Muscle of leg (tissue), 16 donors: Measurements from ENCODE around the gene CASP10. TPM values are rescaled to one million over a fixed set of nuclear protein-coding genes. Genes with fewer than 3 reads are reported as not detected.
"Not testable (repeated sequence)": the region's sequence is repeated elsewhere in the genome, so short reads cannot be mapped to it uniquely, and the experiment has no call there.

ENCODE experiments used
- DNase-seq: peaks from one replicate; pipeline ENCODE4 v3.0.0; 2013
- H3K27ac ChIP-seq: one replicate; pipeline ENCODE4 v1.5.1; 2013; ENCODE audit warnings: mild to moderate bottlenecking, low read length, control low read depth
- H3K27me3 ChIP-seq: one replicate; pipeline ENCODE4 v1.6.1; 2013; ENCODE audit warnings: low read length; ENCODE audit not compliant: control insufficient read depth, insufficient read depth
- H3K36me3 ChIP-seq: one replicate; pipeline ENCODE4 v1.6.1; 2013; ENCODE audit warnings: low read length; ENCODE audit not compliant: control insufficient read depth, insufficient read depth
- H3K4me1 ChIP-seq: one replicate; pipeline ENCODE4 v1.6.1; 2013; ENCODE audit warnings: low read length; ENCODE audit not compliant: control insufficient read depth, insufficient read depth
- H3K4me3 ChIP-seq: one replicate; pipeline ENCODE4 v1.5.1; 2013; ENCODE audit warnings: low read length, control low read depth
- H3K9me3 ChIP-seq: replicated peaks from 2 replicates; pipeline ENCODE4 v1.6.1; 2013; ENCODE audit warnings: low read depth, low read length; ENCODE audit not compliant: control insufficient read depth
- WGBS: methylation state at CpG from one replicate; pipeline ENCODE4 v1.1.5; 2013; ENCODE audit warnings: missing lambda C conversion rate; ENCODE audit not compliant: insufficient coverage; 5-methylcytosine and 5-hydroxymethylcytosine counted together
- long read RNA-seq, 11 donors: transcript quantifications; one replicate each; lab custom pipeline, GENCODE V29; 2026
- polyA plus RNA-seq, 8 donors: library from polyadenylated mRNA; unstranded; fragments of 120-200 nt; gene quantifications; one replicate each; pipeline versions ENCODE4 v1.2.1 to v1.2.3, GENCODE V29; 2013; ENCODE audit warnings: inconsistent platforms in 1 of 8, low replicate concordance in 1 of 8; ENCODE audit not compliant: insufficient read length in 8 of 8, insufficient read depth in 1 of 8
- total RNA-seq: library from RNA; stranded (reverse); fragments of 120-200 nt; gene quantifications from one replicate; pipeline ENCODE4 v1.2.4, GENCODE V29; 2013

The CASP10 gene, protein sequence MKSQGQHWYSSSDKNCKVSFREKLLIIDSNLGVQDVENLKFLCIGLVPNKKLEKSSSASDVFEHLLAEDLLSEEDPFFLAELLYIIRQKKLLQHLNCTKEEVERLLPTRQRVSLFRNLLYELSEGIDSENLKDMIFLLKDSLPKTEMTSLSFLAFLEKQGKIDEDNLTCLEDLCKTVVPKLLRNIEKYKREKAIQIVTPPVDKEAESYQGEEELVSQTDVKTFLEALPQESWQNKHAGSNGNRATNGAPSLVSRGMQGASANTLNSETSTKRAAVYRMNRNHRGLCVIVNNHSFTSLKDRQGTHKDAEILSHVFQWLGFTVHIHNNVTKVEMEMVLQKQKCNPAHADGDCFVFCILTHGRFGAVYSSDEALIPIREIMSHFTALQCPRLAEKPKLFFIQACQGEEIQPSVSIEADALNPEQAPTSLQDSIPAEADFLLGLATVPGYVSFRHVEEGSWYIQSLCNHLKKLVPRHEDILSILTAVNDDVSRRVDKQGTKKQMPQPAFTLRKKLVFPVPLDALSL
- total RNA-seq (6.7 TPM), polyA plus RNA-seq (1 to 10 TPM; 4.3 to 7.6 (median 5.3) TPM)
- long read RNA-seq, donor 1 = 0 reads
- long read RNA-seq, donor 2 = 0 reads
- long read RNA-seq, donor 3 = 0 reads
- long read RNA-seq, donor 4 = 0 reads
- long read RNA-seq, donor 5, partial matches to known transcripts = 0 of 2 reads
- long read RNA-seq, donor 5, other reads (novel, unspliced or antisense) = 0 of 2 reads
- long read RNA-seq, donor 6 = 0 reads
- long read RNA-seq, donor 7 = 0 reads
- long read RNA-seq, donor 8 = 0 reads
- long read RNA-seq, donor 9 = 0 reads
- long read RNA-seq, donor 10 = 0 reads
- long read RNA-seq, donor 11, full-length matches to known transcripts = 2 of 8 reads
- long read RNA-seq, donor 11, partial matches to known transcripts = 6 of 8 reads
- long read RNA-seq, donor 11, other reads (novel, unspliced or antisense) = 0 of 8 reads

DNA sequence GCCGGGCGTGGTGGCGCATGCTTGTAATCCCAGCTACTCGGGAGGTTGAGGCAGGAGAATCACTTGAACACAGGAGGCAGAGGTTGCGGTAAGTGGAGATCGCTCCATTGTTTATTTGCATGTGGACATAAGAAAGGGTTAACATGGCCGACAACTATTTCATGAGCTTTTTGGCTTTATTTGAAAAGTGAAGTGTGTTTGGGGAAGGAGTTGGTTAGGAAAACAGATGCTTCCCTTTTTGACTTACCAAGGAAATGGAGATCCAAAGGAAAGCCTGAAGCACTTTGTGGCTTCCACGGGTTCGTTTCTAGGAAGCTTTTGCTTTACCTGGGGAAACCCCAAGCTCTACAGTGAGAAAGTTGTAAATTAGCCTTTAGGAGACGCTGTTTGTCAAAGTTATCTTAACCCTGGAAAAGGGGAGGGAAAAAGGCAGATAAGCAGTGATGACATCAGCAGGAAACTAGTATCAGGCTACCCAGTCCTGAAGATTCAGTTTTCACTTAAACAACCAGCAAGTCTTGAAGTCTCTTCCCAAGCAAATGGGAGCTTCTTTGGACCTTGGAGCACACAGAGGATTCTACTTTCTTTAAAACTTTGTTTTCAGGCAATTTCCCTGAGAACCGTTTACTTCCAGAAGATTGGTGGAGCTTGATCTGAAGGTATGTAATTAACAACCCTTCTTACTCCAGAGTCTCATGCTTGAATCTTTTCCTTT, at the start of gene CASP10:
CASP10 (plus strand) TSS at position 492 of the 715 bp plus-strand sequence. CDS start 2,637 bp downstream, outside the sequence.
- 65% methylated on average over 9 of the region's 11 CpGs for WGBS
- DNase-seq = peak; percentile 65

DNA sequence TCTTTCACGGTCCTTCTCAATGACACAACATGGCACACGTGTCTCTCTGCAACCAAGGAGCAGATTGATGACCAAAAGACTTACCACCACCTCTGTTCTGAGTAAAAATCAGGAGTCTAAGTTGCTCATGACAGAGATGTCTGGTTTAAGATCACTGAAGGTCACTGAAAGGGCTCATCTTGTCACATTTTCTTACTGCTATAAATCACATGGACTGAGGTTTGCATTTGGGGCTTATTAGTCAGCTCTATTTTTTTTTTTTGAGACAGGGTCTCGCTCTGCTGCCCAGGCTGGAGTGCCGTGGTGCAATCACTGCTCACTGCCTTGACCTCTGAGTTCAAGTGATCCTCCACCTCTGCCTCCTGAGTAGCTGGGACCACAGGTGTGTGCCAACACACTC, 47.6 kb upstream of the CASP10 start:
- Histone ChIP-seq H3K27me3 (no peaks in the 10 kb centered on the region), H3K4me3 (no peak overlapping the region), H3K36me3 (peaks cover 43% of the 10 kb centered on the region), H3K4me1 (peaks cover 9% of the 10 kb centered on the region), H3K9me3 (no peaks in the 10 kb centered on the region), H3K27ac (peak overlapping the region; percentile 45)
- no CpG with 5 or more reads among the region's 4 CpGs for WGBS
- DNase-seq = no peak

More for the DNA sequence above, at the start of gene CASP10:
- H3K36me3 ChIP-seq = no peaks in the 10 kb centered on the region
- H3K4me1 ChIP-seq = no peaks in the 10 kb centered on the region
- no peaks in the 10 kb centered on the region for H3K27me3 ChIP-seq
- H3K4me3 ChIP-seq = peak within 1 kb of the TSS; percentile 45
- peaks cover 3% of the 10 kb centered on the region for H3K9me3 ChIP-seq
- peak within 1 kb of the TSS; percentile 80 for H3K27ac ChIP-seq

DNA sequence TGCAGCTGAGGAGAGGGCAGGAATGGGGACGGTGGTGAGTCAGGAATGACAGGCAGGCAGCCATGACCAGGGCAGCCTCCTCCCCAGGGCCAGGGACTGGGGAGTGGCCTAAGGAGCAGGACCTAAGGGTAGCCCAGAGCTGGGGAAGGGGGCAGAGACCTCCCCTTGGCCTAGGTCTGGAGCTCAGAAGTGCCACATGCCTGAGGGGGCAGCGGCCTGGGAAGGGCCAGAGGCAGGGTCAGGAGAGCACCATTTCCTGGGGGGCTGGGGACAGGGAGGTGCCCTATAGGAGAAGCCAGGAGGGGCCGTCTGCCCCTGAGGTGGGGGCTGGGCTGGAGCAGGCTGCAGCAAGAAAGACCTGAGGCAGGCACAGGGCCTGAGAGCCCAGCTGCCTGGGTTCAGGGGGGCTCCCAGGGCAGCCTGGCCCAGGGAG, 46.0 kb upstream of the CASP10 start:
- Histone ChIP-seq H3K27me3 (no peaks in the 10 kb centered on the region), H3K4me3 (no peak overlapping the region), H3K27ac (no peak overlapping the region), H3K4me1 (peaks cover 1% of the 10 kb centered on the region), H3K9me3 (no peaks in the 10 kb centered on the region), H3K36me3 (peaks cover 43% of the 10 kb centered on the region)
- 60% methylated on average over 3 of the region's 3 CpGs for WGBS
- no peak for DNase-seq

DNA sequence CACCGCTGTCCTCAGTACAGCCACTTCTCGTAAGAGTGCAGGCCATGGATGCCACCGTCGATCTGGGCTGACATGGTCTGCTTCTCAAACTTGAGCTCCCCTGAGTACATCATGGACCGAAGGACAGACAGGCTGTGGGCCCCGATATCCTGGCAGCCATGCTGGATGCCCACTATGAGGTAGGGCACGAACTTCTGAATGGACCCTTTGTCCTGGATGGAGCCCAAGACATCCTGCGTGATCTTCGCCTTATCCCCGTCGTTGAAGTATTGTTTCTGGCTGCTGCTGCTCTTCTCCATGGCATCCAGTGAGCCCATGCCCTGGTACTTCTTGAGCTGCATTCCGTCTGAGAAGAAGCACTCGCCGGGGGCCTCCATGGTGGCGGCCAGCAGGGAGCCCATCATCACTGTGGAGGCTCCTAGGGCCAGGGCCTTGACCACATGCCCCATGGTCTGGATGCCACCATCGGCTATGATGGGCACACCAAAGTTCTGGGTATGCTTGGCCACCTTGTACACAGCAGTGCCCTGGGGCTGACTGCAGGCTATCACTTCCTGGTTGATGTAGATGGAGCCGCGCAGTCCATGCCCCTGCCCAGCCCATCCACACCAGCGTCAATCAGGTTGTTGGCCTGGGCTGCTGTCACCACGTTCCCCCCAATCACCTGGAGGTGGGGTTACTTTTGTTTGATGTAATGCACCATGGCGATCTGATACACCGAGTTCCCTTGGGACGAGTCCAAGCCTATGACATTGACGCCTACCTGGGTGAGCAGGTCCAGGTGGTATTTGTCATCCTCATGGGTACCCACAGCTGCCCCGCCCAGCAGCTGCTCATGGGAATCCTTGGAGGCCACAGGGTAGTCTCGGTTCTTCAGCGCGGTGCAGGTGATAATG, 45.2 kb upstream of the CASP10 start:
- peaks cover 45% of the 10 kb centered on the region for H3K36me3 ChIP-seq
- no peaks in the 10 kb centered on the region for H3K27me3 ChIP-seq
- H3K9me3 ChIP-seq = no peaks in the 10 kb centered on the region
- DNase-seq = no peak
- no peak overlapping the region for H3K4me3 ChIP-seq
- WGBS = 95% methylated on average over 20 of the region's 28 CpGs
- H3K27ac ChIP-seq = no peak overlapping the region
- H3K4me1 ChIP-seq = no peaks in the 10 kb centered on the region

DNA sequence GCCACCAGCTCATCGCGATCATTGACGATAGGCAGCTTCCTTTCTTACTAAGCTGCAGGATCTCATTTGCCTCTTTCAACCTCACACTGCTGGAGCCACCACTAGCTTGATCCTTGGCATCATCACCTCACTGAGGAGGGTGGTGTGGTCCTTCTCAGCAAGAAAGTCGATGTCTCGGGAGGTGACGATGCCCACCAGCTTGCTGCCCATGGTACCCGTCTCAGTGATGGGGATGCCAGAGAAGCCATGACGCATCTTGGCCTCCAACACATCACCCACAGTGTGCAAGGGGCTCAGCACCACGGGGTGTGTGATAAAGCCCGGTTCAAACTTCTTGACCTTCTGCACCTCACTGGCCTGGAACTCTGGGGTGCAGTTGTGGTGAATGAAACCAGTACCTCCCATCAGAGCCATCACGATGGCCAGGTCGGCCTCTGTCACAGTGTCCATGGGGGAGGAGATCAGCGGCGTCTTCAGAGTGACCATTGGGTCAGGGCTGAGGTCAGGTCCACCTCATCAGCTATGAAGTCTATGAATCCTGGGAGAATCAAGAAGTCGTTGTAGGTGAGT, 44.5 kb upstream of the CASP10 start:
- no peaks in the 10 kb centered on the region for H3K9me3 ChIP-seq
- H3K4me3 ChIP-seq = no peak overlapping the region
- 94% methylated on average over 5 of the region's 15 CpGs for WGBS
- H3K4me1 ChIP-seq = no peaks in the 10 kb centered on the region
- DNase-seq = no peak
- H3K27ac ChIP-seq = no peak overlapping the region
- H3K27me3 ChIP-seq = no peaks in the 10 kb centered on the region
- H3K36me3 ChIP-seq = peaks cover 41% of the 10 kb centered on the region

DNA sequence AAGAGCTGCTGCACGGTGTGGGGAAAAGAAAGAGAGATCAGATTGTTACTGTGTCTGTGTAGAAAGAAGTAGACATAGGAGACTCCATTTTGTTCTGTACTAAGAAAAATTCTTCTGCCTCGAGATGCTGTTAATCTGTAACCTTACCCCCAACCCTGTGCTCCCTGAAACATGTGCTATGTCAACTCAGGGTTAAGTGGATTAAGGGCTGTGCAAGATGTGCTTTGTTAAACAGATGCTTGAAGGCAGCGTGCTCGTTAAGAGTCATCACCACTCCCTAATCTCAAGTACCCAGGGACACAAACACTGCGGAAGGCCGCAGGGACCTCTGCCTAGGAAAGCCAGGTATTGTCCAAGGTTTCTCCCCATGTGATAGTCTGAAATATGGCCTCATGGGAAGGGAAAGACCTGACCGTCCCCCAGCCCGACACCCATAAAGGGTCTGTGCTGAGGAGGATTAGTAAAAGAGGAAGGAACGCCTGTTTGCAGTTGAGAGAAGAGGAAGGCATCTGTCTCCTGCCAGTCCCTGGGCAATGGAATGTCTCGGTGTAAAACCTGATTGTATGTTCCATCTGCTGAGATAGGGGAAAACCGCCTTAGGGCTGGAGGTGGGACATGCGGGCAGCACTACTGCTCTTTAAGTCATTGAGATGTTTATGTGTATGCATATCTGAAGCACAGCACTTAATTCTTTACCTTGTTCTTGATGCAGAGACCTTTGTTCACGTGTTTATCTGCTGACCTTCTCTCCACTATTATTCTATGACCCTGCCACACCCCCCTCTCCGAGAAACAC, 43.8 kb upstream of the CASP10 start:
- 51% methylated on average over 3 of the region's 14 CpGs for WGBS

DNA sequence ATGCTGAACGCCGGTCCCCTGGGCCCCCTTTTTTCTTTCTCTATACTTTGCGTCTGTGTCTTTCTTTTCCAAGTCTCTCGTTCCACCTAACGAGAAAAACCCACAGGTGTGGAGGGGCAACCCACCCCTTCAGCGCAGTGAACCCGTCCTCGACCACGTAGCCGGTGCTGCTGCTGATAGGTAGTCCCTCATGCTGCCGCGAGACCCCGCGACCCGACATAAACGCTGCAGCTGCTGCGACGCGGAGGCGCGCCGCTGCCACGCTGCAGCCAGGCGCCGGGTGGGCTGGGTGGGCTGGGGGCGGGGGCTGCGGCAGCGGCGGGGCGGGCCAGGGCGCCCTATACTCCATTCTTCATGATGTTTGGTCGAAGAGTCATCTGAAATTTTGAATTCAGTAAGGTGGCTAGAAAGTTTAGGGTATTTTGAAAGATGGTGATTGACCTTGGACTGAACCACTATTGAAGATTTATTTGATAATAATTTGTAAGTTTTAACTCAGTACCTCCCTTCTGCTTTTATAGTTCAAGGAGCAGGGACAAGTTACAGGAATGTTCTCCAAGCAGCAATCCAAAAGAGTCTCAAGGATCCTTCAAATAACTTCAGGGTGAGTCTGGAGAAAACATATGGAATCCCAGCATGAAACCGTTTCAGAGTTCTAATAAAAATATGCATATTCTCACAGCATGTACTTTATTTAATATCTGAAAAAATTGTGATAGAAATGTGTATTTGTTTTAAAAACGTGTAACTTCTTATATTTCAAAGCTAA, 42.9 kb upstream of the CASP10 start:
- no peaks in the 10 kb centered on the region for H3K4me1 ChIP-seq
- H3K27ac ChIP-seq = no peak overlapping the region
- no peaks in the 10 kb centered on the region for H3K9me3 ChIP-seq

More for the DNA sequence above, 43.8 kb upstream of the CASP10 start:
- not testable (repeated sequence) for H3K27me3 ChIP-seq, H3K9me3 ChIP-seq, H3K4me3 ChIP-seq, H3K4me1 ChIP-seq, H3K27ac ChIP-seq, DNase-seq
- peaks cover 41% of the 10 kb centered on the region for H3K36me3 ChIP-seq

More for the DNA sequence above, 42.9 kb upstream of the CASP10 start:
- DNase-seq = no peak
- WGBS = 34% methylated on average over 23 of the region's 34 CpGs
- Histone ChIP-seq H3K36me3 (peaks cover 41% of the 10 kb centered on the region), H3K27me3 (no peaks in the 10 kb centered on the region), H3K4me3 (no peak overlapping the region)
